Trophoblast cell (in vitro differentiated cells and primary cell): ENCODE results near the gene LRRC26.
"Not testable (repeated sequence)": the region's sequence is repeated elsewhere in the genome, so short reads cannot be mapped to it uniquely, and the experiment has no call there.

ENCODE experiments used
- DNase-seq, 2 donors: peaks; one replicate each; pipeline ENCODE4 v3.0.0-alpha.2; 2016
- H2AFZ ChIP-seq: 2 replicates; pipeline ENCODE4 v1.6.1; 2013; ENCODE audit warnings: low read length, moderate library complexity, mild to moderate bottlenecking; ENCODE audit not compliant: insufficient read depth, poor library complexity
- H2AK5ac ChIP-seq: 2 replicates; pipeline ENCODE4 v1.6.1; 2013; ENCODE audit warnings: mild to moderate bottlenecking, low read length
- H2BK120ac ChIP-seq: 2 replicates; pipeline ENCODE4 v1.6.1; 2013; ENCODE audit warnings: low read length, mild to moderate bottlenecking, moderate library complexity; ENCODE audit not compliant: insufficient read depth, poor library complexity
- H2BK12ac ChIP-seq: 2 replicates; pipeline ENCODE4 v1.6.1; 2013; ENCODE audit warnings: mild to moderate bottlenecking, low read length, moderate library complexity
- H2BK5ac ChIP-seq: 2 replicates; pipeline ENCODE4 v1.6.1; 2013; ENCODE audit warnings: low read length, low read depth, moderate library complexity, mild to moderate bottlenecking; ENCODE audit not compliant: poor library complexity
- H3K14ac ChIP-seq: 2 replicates; pipeline ENCODE4 v1.6.1; 2013; ENCODE audit warnings: mild to moderate bottlenecking, low read length
- H3K18ac ChIP-seq: 2 replicates; pipeline ENCODE4 v1.6.1; 2013; ENCODE audit warnings: mild to moderate bottlenecking, low read length
- H3K23ac ChIP-seq: 2 replicates; pipeline ENCODE4 v1.6.1; 2013; ENCODE audit warnings: low read length
- H3K27ac ChIP-seq: 2 replicates; pipeline ENCODE4 v1.5.1; 2013; ENCODE audit warnings: low read depth, mild to moderate bottlenecking, inconsistent platforms, low read length, moderate library complexity
- H3K27me3 ChIP-seq: 2 replicates; pipeline ENCODE4 v1.6.1; 2013; ENCODE audit warnings: inconsistent platforms, mild to moderate bottlenecking, low read length, moderate library complexity; ENCODE audit not compliant: insufficient read depth
- H3K36me3 ChIP-seq, 2 experiments: 1 replicate in 1 of 2; 2 replicates in 1 of 2; pipeline ENCODE4 v1.6.1; 2013; ENCODE audit warnings: low read length in 2 of 2, mild to moderate bottlenecking in 2 of 2, moderate library complexity in 1 of 2; ENCODE audit not compliant: insufficient read depth in 2 of 2, control insufficient read depth in 1 of 2
- H3K4ac ChIP-seq: 2 replicates; pipeline ENCODE4 v1.6.1; 2013; ENCODE audit warnings: low read depth, mild to moderate bottlenecking, low read length, moderate library complexity
- H3K4me1 ChIP-seq, 2 experiments: 1 replicate in 1 of 2; 2 replicates in 1 of 2; pipeline ENCODE4 v1.6.1; 2013; ENCODE audit warnings: low read length in 2 of 2, mild to moderate bottlenecking in 2 of 2, moderate library complexity in 1 of 2; ENCODE audit not compliant: insufficient read depth in 2 of 2, control insufficient read depth in 1 of 2
- H3K4me2 ChIP-seq: 2 replicates; pipeline ENCODE4 v1.6.1; 2013; ENCODE audit warnings: inconsistent platforms, mild to moderate bottlenecking, low read length, moderate library complexity
- H3K4me3 ChIP-seq: 2 replicates; pipeline ENCODE4 v1.5.1; 2013; ENCODE audit warnings: mild to moderate bottlenecking, low read depth, low read length, inconsistent platforms
- H3K79me1 ChIP-seq: one replicate; pipeline ENCODE4 v1.6.1; 2013; ENCODE audit warnings: low read length
- H3K79me2 ChIP-seq: 2 replicates; pipeline ENCODE4 v1.6.1; 2013; ENCODE audit warnings: low read length, mild to moderate bottlenecking; ENCODE audit not compliant: control insufficient read depth, insufficient read depth, poor library complexity
- H3K9ac ChIP-seq: 2 replicates; pipeline ENCODE4 v1.6.1; 2013; ENCODE audit warnings: mild to moderate bottlenecking, low read length
- H3K9me3 ChIP-seq: 2 replicates; pipeline ENCODE4 v1.6.1; 2013; ENCODE audit warnings: low read depth, mild to moderate bottlenecking, control low read depth, inconsistent platforms, low read length; ENCODE audit not compliant: insufficient read depth
- H4K12ac ChIP-seq: 2 replicates; pipeline ENCODE4 v1.6.1; 2013; ENCODE audit warnings: low read depth, mild to moderate bottlenecking, low read length, moderate library complexity
- H4K8ac ChIP-seq: 2 replicates; pipeline ENCODE4 v1.6.1; 2013; ENCODE audit warnings: low read depth, mild to moderate bottlenecking, low read length, moderate library complexity
- H4K91ac ChIP-seq: one replicate; pipeline ENCODE4 v1.6.1; 2013; ENCODE audit warnings: low read depth, mild to moderate bottlenecking, low read length, moderate library complexity
- WGBS: extraction: QIAGEN DNeasy Blood & Tissue Kit; methylation state at CpG from one replicate; pipeline ENCODE4 v1.1.7; 2013; ENCODE audit warnings: missing lambda C conversion rate; ENCODE audit not compliant: insufficient read length, insufficient coverage; ENCODE audit errors: extremely low coverage; 5-methylcytosine and 5-hydroxymethylcytosine counted together

The LRRC26 gene

DNA sequence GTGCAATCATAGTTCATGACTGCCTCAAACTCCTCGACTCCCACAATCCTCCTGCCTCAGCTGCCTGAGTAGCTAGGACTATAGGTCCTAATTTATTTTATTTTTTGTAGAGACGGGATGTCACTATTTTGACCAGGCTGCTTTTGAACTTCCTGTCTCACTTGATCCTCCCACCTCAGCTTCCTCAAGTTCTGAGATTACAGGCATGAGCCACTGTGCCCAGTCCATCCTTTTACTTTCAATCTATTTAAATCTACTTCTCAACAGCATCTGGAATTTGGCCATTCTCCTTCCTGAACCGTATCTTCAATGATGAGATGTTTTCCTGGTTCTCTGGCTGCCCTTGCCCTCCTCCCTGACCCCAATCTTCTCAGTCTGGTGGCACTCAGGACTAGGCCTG, 43.1 kb downstream of the LRRC26 start:
- H2BK120ac ChIP-seq: no peak overlapping the region
- no peak overlapping the region for H4K91ac ChIP-seq
- H3K9ac ChIP-seq: no peak overlapping the region
- H3K14ac ChIP-seq: no peak overlapping the region
- no peak overlapping the region for H2AK5ac ChIP-seq
- H4K8ac ChIP-seq: no peak overlapping the region
- no peaks in the 10 kb centered on the region for H3K27me3 ChIP-seq
- H3K4me3 ChIP-seq: no peak overlapping the region
- peaks cover 11% of the 10 kb centered on the region for H3K79me2 ChIP-seq
- H3K36me3 ChIP-seq: no peaks in the 10 kb centered on the region
- no peak overlapping the region for H3K27ac ChIP-seq
- no peak overlapping the region for H3K23ac ChIP-seq
- WGBS: no CpG with 5 or more reads among the region's 3 CpGs
- DNase-seq: no peak
- H2BK5ac ChIP-seq: no peak overlapping the region
- H3K4me1 ChIP-seq: peaks cover 10 to 11% of the 10 kb centered on the region in 2 experiments
- no peak overlapping the region for H3K4me2 ChIP-seq
- H3K79me1 ChIP-seq: peaks cover 9% of the 10 kb centered on the region
- no peak overlapping the region for H4K12ac ChIP-seq
- no peak overlapping the region for H3K4ac ChIP-seq
- H3K9me3 ChIP-seq: peaks cover 3% of the 10 kb centered on the region
- H3K18ac ChIP-seq: no peak overlapping the region
- no peak overlapping the region for H2BK12ac ChIP-seq
- no peak overlapping the region for H2AFZ ChIP-seq

DNA sequence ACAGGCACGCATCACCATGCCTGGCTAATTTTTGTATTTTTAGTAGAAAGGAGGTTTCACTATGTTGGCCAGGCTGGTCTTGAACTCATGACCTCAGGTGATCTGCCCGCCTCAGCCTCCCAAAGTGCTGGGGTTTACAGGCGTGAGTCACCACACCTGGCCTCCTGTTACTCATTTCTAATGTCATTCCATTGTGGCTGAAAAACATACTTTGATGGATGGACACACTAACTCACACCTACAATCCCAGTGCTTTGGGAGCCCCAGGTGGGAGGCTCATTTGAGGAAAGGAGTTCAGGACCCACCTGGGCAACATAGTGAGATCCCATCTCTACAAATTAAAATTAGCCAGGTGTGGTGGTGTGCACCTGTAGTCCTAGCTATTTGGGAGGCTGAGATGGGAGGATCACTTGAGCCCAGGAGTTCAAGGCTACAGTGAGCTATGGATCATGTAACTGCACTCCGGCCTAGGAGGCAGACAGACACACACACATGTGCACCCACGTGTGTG, 45.8 kb downstream of the LRRC26 start:
- not testable (repeated sequence) for H2BK120ac ChIP-seq, H3K4ac ChIP-seq, H3K79me1 ChIP-seq, H3K9me3 ChIP-seq, H2AK5ac ChIP-seq, H3K4me1 ChIP-seq, H4K12ac ChIP-seq, H3K23ac ChIP-seq, H3K27ac ChIP-seq, H2BK5ac ChIP-seq, H2BK12ac ChIP-seq, H3K18ac ChIP-seq, H3K36me3 ChIP-seq, H3K4me2 ChIP-seq, H3K14ac ChIP-seq, H4K8ac ChIP-seq, H2AFZ ChIP-seq, H3K79me2 ChIP-seq, H4K91ac ChIP-seq, H3K4me3 ChIP-seq, H3K27me3 ChIP-seq
- peak in 1 of 2 donors; percentile 14 for DNase-seq
- WGBS: no CpG with 5 or more reads among the region's 5 CpGs
- H3K9ac ChIP-seq: peak overlapping the region; percentile 40

DNA sequence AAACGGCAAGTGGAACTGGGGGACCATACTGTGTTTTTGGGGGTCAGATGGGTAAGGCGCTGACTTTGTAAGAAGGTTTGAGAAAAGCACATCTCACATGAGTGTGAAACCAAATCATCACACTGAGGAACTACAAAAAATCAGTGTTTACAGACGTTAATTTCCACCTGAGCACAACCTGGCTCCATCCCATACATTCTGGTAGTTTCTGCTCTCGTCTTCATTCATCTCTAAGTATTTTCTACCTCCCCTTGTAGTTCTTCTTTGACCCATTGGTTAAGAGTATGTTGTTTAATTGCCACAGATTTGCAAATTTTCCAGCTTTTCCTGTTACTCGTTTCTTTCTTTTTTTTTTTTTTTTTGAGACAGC, 46.4 kb downstream of the LRRC26 start:
- no peak overlapping the region for H2BK120ac ChIP-seq
- no peak overlapping the region for H3K4me2 ChIP-seq
- no CpG with 5 or more reads among the region's 5 CpGs for WGBS

DNA sequence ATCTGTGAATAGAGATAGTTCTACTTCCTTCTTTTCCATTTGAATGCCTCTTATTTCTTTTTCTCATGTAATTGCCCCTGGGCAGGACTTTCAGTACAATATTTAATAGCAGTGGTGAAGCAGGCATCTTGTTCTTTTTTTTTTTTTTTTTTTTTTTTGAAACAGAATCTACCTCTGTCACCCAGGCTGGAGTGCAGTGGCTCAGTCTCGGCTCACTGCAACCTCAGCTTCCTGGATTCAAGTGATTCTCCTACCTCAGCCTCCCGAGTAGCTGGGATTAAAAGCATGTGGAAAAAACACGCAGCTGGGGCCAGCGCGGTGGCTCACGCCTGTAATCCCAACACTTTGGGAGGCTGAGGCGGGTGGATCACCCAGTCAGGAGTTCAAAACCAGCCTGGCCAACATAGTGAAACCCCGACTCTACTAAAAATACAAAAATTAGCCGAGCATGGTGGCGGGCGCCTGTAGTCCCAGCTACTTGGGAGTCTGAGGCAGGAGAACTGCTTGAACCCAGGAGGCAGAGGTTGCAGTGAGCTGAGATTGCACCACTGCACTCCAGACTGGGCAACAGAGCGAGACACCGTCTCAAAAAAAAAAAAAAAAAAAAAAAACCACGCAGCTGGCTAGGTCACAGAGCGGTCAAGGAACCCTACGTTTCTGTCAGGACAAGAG, 46.9 kb downstream of the LRRC26 start:
- H3K36me3 ChIP-seq, H3K9ac ChIP-seq, H3K18ac ChIP-seq, H2BK12ac ChIP-seq, H3K79me1 ChIP-seq, H3K27me3 ChIP-seq, H3K4ac ChIP-seq, H3K23ac ChIP-seq, H3K14ac ChIP-seq, H4K12ac ChIP-seq, H3K4me1 ChIP-seq, H3K4me2 ChIP-seq, H3K9me3 ChIP-seq, H2AFZ ChIP-seq, H2BK5ac ChIP-seq, H3K79me2 ChIP-seq, H4K8ac ChIP-seq, H3K27ac ChIP-seq, H2BK120ac ChIP-seq, H4K91ac ChIP-seq, H2AK5ac ChIP-seq, DNase-seq, H3K4me3 ChIP-seq: not testable (repeated sequence)
- WGBS: no CpG with 5 or more reads among the region's 16 CpGs

More for the DNA sequence above, 46.4 kb downstream of the LRRC26 start:
- H2AK5ac ChIP-seq: no peak overlapping the region
- H3K9me3 ChIP-seq: peaks cover 3% of the 10 kb centered on the region
- H3K23ac ChIP-seq: no peak overlapping the region
- no peak overlapping the region for H3K9ac ChIP-seq
- H3K14ac ChIP-seq: no peak overlapping the region
- no peak overlapping the region for H3K4ac ChIP-seq
- no peak overlapping the region for H2BK12ac ChIP-seq
- H3K36me3 ChIP-seq: no peaks in the 10 kb centered on the region
- H4K91ac ChIP-seq: no peak overlapping the region
- H4K8ac ChIP-seq: no peak overlapping the region
- no peaks in the 10 kb centered on the region for H3K79me1 ChIP-seq
- no peaks in the 10 kb centered on the region for H3K79me2 ChIP-seq
- H3K4me1 ChIP-seq: peaks cover 0 to 2% of the 10 kb centered on the region in 2 experiments
- H2BK5ac ChIP-seq: no peak overlapping the region
- no peak overlapping the region for H3K27ac ChIP-seq
- no peak overlapping the region for H3K4me3 ChIP-seq
- H2AFZ ChIP-seq: no peak overlapping the region
- H3K18ac ChIP-seq: no peak overlapping the region
- H4K12ac ChIP-seq: no peak overlapping the region
- no peaks in the 10 kb centered on the region for H3K27me3 ChIP-seq
- no peak for DNase-seq
